ENCODE data around the gene FCAMR.
A peak's percentile ranks its signal among the peaks of the same experiment; 100 is the strongest.

FCAMR gene

DNA sequence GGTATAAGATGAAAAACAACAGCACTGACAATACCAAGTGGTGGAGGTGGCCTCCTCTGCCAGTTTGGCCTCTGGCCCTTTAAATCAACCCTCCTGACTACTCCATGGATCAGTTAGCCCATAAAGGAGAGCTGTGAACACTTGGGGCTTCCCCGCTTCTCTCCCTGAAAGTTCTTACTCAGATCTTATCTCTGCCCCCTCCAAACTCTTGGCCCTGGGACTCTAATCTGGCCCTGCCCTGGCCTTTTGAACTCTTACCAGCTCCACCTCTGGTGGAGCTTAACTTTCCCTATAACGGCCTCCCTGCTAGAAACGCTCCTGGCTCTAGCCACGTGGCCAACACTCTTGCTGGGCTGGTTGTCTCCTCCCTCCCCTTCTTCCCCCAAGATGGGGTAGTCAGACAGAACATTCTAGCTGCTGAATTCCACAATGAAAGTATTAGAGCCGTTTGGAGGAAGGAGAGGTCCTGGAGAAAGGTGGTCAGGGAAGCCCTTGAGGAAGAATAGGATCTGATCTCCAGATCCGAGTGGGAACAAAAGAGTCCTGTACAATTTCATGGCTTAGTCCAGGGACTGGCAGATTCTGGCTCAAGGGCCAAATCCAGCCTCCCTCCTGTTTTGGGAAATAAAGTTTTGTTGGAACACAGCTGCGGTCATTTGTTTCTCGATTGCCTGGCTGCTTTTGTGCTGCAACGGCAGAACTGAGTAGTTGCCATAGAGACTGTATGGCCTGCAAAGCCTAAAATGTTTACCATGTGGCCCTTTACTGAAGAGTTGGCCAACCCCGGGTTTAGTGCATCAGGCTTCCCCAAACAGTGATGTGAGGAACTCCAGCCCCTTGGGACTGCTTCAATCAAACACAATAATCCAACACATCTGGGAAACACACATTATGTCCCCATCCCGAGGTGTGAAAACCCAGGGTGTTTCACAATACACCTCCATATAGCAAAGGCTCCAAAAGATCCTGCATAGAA lies 14.5 kb downstream of the FCAMR start:
- no peak for DNase-seq

DNA sequence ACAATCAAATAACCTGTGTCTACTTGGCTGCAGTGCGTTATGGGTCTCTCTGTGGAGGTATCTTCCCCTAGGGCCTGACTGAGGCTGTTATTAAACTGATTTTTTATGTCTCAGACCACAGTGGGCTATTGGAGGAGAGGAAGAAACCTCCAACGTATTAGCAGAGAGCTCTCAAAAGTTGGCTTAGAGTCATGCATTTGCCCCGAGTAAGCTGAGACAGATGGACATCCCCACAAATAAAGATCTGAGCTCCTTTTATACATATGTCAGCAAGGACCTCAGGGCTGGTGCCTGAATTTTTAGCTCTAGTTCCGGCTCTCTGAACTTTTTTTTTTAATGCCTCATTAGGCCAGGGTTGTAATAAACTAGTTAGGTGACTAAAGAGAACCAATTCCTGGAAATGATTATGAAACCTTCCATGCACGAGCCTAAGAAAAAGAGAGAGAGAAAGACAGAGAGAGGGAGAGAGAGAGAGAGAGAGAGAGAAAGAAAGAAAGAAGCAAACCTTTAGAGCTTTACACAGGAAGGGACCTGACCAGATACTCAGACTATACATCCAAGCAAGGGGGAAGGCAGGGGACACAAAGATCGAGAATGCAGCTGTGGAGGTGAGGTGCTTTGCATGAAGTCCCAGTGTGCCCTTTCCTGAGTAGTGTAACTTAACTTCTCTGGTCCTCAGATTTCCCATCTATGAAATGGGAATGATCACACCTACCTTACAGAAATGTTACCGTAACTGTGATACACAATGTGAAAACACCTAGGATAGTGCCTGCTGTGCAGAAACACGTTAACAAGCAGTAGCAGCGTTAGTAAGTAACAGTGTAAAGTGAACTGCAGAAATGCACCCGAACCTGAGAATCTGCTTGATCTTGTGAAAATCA lies 15.6 kb downstream of the FCAMR start:
- DNase-seq = no peak

DNA sequence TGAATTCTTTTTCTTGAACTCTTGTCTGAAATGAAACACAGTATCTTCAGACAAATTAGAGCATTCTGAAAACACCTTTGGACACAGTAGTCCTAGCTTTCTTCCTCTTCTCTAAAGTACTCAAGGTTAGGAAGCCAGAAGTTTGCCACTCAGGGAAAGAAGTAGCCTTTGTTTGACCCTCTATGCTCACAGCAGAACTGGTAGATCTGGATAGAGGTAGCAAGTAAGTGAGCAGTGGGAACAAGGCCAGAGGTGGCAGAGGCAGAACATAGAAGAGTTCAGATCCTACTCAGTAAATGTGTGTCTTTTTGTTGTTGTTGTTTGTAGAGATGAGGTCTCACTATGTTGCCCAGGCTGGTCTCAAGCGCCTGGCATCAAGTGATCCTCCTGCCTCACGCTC lies 16.6 kb downstream of the FCAMR start:
- DNase-seq = no peak

DNA sequence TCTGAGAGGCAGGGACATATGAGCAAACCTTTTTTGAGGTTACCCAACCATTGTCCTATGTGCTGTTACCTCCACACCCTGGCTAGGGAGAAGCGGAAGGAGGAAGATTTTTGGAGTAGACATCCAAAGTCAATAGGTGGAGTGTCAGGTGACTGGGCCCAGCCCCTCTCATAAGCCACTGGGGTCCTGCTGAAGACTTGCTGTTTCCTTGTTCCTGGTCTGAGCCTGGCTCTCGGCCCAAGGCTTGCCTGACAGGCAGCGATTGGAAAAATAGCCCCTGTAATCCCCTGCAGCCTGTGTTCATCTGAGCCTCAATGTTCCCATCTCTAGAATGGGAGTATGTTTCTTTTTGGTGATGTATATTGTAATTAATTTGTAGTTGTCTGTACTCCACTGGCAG lies 17.1 kb downstream of the FCAMR start:
- DNase-seq = no peak

DNA sequence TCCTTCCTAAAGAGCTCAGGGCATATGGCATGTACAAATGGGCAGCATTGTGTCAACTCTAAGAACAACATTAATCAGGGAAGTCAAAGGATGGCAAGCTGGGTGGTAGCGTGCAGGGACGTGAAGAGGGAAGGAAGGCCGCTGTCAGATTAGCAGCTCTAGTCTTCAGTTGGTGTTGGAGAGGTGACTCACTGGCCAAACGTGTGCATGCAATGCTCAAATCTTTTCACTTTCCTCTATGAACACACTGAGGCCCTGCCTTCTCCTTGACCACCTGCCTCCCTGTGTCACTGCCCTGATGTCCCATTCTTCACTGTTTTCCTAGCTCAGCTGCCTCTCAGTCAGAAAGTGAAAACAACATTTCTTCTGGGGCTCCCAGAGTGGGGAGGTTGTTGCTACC lies 18.1 kb downstream of the FCAMR start:
- DNase-seq = no peak

DNA sequence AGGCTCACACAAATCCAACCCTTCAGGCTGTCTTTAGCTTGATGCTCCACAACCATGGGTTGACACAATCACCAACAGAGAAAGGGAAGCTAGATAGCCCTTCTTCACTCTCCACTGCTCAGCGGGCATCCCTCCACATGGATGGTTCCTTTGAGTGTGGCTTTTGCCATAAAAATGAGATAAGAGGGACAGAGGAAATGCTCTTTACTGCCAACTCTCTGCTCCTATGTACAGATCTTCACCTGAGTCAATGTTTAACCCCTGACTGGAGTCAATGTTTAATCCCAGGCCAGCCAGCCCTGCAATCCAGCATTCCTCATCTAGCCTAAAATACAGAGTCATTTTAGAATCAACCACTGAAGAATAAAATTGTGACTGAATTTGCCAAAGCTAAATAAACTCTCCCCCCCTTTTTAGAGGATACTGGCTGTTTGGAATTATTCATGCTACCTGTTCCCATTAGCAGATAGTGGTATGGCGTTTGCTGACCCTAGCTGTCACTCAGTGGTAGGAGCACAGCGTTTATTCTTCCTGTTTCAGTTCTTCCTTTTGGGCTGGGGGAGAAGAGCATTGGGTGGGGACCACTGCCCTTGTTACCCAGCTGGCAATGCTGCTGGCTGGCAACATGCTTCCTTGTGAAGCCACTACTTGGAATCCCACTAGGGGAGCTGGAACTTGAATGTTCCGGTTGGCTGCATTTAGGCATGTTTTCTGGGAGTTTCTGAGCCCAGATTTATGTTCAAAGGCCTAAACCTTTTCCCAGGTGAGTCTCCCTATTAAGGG lies 18.8 kb downstream of the FCAMR start:
- DNase-seq = no peak

DNA sequence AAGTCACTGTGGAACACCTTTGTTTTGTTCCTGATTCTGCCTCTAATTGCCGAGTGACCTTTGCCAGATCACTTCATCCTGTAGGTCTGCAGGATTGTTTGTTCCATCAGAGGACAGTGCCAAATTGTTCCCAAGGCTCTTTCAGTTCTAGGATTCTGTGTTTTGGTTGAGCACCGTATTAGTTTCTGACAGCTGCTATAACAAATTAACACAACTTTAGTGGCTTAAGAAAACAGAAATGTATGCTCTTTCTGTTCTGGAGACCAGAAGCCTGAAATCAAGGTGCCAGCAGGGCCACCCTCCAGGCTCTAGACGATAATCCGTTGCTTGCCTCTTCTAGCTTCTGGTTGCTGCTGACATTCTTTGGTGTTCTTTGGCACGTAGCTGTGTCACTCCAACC lies 20.6 kb downstream of the FCAMR start:
- no peak for DNase-seq

DNA sequence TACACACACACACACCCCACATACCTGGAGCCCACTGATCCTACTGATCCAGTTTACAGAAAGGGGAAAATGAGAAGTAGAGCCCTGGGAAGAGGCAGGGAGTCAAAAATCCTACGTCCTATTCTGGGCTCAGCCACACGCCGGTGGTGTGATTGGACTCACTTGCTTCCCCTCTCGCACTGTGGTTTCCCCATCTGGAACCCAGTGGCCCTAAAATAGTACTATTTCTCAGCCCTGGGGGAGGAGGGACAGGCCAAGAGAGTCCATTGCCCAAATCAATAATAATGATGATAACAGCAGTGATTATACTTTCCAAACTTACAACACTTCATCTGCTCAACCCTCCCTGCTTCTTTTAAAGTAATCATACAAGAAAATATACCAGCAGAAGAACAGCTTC lies 21.1 kb downstream of the FCAMR start:
- DNase-seq = no peak

DNA sequence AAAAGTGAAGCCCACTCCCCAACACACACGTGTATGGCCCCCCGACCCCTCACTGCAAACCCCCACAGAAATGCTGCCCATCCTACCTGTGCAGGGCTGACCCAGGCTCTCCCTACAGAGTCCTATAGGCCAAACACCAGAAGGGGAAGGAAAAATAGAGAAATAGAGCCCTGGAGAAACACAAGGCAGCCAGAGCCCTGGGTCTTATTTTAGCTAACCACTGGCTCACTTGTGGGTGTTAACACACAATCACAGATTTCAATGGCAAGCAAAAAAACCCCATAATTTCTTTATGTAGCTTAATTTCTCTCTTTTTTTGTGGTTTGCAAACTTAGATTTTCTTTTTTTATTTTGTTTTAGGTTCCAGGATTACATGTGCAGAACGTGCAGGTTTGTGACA lies 23.0 kb downstream of the FCAMR start:
- DNase-seq = no peak

DNA sequence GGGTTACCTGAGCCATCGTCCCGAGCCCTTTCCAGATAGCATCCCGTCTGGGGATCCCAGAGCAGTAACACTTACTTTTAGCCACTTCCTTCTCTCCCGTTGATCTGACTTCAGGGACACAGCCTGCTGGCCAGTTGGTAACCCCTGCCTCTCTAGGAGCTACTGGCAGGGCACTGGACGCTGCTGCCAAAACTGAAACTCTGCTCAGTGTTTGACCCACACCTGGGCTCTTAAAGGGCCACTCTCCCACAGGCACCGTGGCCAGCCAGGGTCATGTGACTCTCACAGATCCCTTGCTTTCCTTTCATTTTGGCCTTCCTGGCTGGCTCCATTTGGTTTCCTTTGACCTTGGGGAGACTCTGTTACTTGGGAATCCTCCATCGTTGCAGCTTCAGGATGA lies 24.0 kb downstream of the FCAMR start, which contains the start of gene PIGR:
TSS of gene PIGR (minus strand) at position 206 of the 400 bp plus-strand sequence. CDS start 5,935 bp downstream, outside the sequence.
- DNase-seq = no peak

DNA sequence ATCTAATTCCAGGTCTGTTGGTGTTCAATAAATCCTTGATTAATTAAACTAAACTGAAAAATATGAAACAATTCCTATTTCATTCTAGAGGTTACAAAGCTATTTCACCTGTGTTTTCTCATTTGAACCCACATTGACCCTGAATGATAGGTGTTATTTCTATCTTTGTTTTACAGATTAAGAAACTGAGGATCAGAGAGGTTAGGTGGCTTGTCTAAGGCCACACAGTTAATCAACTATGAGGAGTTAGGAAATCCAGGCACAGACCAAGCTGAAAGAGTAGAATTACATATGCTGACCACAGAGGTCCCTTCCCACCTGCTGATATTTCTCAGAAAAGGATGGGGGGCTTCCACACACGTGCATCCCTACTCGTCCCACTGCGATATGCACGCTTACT lies 24.5 kb downstream of the FCAMR start:
- DNase-seq = no peak

DNA sequence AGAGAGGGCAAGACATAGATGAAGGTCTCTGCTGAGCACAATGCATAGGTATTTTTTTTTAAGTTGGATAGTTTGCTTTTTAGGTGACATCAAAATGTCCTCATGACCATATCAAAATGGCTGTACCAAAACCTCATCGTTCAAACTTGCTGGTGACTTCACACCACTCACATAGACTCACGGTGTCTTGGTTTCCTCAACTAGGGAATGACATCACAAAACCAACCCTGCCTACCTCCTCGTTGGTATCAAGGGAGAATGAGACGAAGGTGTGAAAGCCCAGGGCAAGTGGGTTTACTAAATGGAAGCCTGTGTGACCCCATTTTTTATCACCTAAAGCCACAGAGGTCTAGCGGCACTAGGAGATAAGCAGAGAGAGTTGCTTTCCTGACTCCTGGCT lies 25.6 kb downstream of the FCAMR start:
- DNase-seq = no peak

DNA sequence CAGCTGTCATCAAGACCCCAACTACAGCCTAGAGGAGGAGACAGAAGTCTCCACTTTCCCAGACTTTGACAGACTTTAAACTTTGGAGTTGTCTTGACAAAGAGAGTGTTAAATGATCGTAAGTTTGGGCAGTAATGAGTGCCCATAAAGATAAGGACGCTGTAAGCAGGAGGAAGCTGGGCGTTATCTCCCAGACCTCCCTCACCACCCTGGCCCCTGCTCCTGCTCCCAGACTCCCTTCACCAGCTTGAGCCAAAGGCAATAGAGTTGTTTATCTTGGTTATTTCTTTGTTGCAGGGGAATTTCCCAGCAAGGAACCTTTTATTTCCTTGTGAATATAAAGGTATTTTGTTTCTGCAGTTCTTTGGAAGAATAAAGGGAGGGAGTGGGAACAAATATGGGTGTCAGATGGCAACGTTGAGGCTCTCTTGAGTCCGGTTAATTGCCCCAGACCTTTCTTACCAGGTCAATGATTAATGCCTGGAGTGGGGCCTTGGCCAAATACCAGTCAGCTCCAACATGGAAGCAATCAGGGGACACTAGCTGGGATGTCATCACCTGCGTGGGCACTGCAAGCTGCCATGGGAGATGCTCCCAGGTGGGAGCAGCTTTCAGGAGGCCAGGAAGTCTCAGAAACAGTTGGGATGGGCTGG lies 28.4 kb downstream of the FCAMR start:
- DNase-seq = no peak

DNA sequence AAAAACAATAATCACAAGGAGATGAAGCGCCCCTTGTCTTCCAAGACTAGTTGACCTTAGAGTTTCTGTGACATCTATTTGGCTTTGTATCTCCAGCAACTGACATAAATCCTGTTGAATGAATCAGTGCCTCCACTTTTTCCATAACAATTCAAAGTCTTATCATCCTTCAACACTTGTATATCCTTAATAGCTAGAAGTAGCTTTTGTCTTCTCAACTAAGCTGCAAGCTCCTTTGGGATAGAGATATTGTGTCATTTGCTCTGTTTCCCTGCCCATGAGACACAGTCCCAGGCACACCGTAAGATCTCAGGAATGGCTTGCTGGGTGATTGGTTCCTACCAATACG lies 29.7 kb downstream of the FCAMR start:
- no peak for DNase-seq

DNA sequence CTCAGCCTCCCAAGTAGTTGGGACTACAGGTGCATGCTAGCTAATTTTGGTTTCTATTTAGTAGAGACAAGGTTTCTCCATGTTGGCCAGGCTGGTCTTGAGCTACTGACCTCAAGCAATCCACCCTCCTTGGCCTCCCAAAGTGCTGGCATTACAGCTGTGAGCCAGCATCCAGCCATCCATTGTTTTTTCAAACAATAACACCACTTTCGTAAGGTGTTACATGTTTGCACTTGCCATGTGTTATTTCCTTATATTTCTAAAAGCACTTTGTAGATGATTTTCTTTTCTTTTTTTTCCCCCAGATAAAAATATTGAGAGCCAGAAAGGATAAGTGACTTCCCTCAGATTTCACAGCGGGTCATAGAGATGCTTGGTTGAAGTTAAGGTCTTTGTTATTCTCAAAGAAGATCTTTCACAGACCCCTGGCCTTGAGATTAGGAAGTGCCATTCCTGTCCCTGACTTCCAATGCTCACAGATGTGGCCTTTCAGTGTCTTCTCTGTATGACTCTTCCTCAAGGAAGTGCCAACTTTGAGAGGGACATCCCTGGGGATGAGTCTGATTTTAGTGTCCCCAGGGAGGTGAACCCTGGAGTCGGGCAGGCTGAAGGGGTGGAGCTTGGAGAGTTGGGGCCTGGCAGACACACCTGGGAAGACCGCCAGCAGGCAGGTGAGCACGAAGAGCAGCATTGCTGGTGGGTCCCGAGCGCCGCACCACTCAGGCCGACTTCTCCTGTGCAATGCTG lies 30.2 kb downstream of the FCAMR start:
- no peak for DNase-seq

DNA sequence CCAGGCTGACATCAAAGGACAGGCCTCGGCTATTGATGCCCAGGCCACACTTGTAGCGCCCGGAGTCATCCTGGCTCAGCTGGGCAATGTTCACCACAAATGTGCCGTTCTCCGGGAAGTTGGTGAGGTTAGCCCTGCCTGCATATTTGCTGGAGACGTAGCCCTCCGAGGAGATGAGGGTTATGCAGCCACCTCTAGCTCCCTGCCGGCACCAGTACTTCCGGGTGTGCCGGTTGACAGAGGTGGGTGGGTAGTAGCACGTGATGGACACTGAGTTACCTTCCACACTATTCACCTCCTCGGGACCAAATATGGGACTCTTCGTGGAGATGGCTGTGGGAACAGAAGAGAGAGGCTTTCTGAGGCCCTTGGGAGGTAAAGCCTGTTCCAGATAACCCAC lies 31.1 kb downstream of the FCAMR start:
- DNase-seq = no peak

DNA sequence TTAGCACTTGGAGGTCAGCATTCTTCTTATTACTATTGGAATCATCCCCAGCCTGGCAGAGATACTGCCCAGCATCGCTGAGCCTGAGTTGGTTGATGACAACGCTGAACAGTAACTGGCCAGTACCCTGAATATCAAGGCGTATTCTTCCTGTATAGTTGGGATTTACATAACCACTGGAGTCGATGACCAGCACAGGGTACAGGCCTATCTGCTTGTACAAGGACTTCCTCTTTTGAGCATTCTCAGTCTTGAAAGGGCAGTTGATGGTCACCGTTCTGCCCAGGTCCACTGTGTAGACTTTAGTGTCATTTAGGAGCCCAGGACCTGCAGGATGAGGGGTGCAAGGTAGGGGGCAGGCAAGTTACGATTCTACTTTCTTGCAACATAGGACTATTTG lies 32.8 kb downstream of the FCAMR start:
- no peak for DNase-seq

DNA sequence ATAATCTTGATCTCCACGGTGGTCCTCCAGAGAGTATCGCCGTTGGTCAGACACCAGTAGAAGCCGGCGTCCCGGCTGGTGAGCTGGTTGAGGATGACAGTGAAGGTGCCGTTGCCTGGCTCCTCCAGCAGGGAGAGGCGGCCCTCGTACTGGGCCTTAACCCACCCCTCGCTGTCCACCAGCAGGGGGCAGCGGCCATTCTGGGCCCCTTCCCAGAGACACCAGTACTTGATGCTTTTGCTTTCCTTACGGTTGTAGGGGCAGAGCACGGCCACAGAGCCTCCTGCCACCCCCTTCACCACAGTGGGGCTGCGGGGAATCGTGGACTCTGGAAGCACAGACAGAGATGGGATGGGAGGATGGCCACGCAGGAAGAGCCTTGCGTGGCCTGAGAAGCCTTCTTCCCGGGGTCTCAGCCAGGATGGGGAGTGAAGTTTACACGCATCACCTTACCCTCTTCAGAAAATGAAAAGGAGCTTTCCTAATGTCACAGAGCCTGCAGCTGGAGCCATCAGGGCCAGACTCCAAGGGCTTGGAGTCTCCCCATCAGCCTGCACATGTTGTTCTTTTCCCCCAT lies 34.7 kb downstream of the FCAMR start:
- peak; percentile 53 for DNase-seq

DNA sequence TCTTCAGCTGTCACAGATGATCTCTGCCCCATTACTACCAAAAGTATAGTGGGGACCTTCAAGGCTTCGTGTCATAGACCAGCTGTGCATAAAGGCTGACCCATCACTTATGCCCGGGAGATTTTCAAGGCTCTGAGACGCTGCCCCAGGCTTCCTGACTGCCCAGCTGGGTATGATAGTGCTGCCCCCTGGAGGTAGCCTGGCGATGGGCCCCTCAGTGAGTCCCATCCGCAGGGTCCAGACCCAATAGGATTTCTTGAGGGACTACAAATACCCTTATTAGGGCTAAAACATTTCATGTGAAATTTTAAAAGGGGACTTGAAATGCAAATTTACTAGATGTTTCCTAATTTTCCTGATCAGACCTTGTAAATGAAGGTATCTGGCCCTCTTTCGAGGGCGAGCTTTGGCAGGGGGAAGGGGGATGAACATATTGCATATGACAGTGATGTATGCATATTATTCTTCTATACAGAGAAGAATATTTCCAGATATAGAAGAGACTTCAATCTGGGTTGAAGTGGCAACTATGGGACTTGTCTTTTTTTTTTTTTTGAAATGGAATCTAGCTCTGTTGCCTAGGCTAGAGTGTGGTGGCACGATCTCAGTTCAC lies 36.8 kb downstream of the FCAMR start:
- peak; percentile 70 for DNase-seq

DNA sequence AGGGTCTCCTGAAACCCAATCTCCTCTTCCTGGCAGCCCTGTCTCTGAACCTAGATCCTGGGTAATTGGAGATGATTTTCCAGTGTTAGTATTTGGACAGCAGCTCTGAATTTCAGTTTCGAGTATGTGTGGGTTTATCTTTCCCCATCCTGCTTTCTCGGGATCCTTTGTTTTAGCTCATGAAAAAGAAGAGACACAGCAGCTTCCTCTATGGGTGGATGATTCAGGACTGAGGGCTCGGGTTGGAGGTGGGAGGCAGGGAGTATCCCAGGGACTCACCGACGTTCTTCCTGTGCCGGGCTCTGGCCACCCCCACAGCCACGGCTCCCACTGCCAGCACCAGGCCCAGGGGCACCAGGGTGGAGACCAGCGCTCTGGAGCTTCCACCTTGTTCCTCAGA lies 38.1 kb downstream of the FCAMR start:
- DNase-seq = no peak

DNA sequence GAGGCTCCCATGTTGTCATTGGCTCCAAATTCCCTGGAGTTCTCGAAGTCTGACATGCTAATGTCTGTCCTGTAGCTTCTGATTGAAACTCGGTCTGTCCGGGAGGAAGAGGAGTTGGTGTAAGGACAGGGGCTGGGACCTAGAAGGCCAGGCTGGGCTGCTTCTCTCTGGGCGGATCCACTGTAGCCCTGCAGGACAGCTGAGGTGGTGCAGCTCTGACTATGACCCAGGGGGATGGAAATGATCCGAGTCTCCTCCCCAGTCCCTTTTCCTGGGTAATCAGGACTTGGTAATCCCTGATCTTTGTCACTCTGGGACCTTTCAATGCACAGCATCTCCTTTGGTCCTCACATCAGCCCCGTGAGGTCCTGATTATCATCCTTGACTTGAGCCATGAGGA lies 38.6 kb downstream of the FCAMR start:
- no peak for DNase-seq

Measured in activated naive CD4-positive, alpha-beta T cell treated with anti-CD3 and anti-CD28 coated beads, Interleukin-2, amount 50 U/mL, for 16 hours (primary cell).